ENCODE measurements around the gene DOCK4.

Gene DOCK4

GRCh38 chr7:112020800-112021199 is 185.4 kb downstream of the DOCK4 start:
- no peaks in the 10 kb centered on the region for H3K4me1 ChIP-seq (ENCODE audit: control insufficient read depth, insufficient read depth, low read length)
- no peaks in the 10 kb centered on the region for H3K36me3 ChIP-seq (ENCODE audit: control insufficient read depth, insufficient read depth, low read length)
- no peaks in the 10 kb centered on the region for H3K27me3 ChIP-seq (ENCODE audit: control insufficient read depth, insufficient read depth, low read length)
- no peaks in the 10 kb centered on the region for H3K9me3 ChIP-seq (ENCODE audit: control insufficient read depth, insufficient read depth, low read length)
- H3K9ac ChIP-seq (ENCODE audit: low read depth, low read length): no peak overlapping the region
- no peak overlapping the region for H3K4me3 ChIP-seq (ENCODE audit: low read depth, low read length)

DNA sequence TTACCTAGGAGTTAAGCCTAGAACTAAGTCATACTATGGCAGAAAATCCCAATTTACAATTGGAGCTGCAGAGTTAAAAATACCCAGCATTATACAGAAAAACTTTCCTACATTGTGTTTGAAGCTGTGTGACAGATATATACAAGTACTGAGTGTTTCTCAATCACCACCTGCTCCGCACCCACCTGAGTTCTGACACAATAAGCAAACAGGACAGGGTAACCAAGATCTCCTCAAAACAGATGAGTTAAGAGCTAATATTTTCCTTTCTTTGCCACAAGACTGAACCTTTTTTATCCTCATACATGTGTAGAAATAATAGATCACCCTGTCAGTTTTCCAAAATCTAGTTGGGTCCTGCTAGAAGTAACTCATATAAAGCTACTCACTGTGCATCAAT is 186.3 kb downstream of the DOCK4 start:
- Histone ChIP-seq H3K9me3 (ENCODE audit: control insufficient read depth, insufficient read depth, low read length) (no peaks in the 10 kb centered on the region), H3K4me1 (ENCODE audit: control insufficient read depth, insufficient read depth, low read length) (no peaks in the 10 kb centered on the region), H3K36me3 (ENCODE audit: control insufficient read depth, insufficient read depth, low read length) (no peaks in the 10 kb centered on the region), H3K9ac (ENCODE audit: low read depth, low read length) (no peak overlapping the region), H3K27me3 (ENCODE audit: control insufficient read depth, insufficient read depth, low read length) (no peaks in the 10 kb centered on the region), H3K4me3 (ENCODE audit: low read depth, low read length) (no peak overlapping the region)

DNA sequence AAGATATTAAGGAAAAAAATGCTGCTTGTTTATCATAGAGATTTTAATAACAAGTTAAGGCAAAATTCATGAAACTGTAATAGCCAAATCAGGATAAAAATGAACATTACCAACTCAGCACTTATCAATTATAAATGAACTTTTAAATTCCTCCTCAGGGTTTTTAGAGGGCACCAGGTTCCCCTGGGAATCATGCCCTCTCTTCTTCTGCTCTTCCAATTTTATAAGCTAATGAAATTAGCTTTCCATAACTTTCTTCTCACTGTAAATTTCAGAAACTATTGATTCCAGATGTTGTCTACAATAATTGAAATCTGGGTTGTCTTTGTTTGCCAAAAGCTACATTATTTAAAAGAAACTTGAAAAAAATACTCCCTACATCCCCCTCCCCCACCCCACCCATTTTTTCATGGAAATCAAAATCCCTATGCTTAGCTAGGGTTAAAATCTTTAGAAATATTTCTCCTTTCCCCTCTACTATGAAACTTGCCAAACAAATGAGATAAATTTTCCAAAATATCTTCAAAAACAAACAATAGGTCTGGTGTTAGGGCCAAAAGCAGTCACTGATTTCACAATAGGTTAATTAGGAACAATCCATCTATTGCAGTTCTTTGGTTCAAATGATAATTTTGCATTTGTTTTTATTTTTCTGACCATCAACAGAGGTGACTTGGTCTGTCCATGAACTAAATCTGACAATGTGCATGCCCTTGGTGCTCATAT is 187.7 kb downstream of the DOCK4 start:
- no peak overlapping the region for H3K9ac ChIP-seq (ENCODE audit: low read depth, low read length)
- H3K4me3 ChIP-seq (ENCODE audit: low read depth, low read length): no peak overlapping the region
- no peaks in the 10 kb centered on the region for H3K4me1 ChIP-seq (ENCODE audit: control insufficient read depth, insufficient read depth, low read length)
- no peaks in the 10 kb centered on the region for H3K36me3 ChIP-seq (ENCODE audit: control insufficient read depth, insufficient read depth, low read length)
- no peaks in the 10 kb centered on the region for H3K27me3 ChIP-seq (ENCODE audit: control insufficient read depth, insufficient read depth, low read length)
- no peaks in the 10 kb centered on the region for H3K9me3 ChIP-seq (ENCODE audit: control insufficient read depth, insufficient read depth, low read length)

GRCh38 chr7:112015146-112015545 is 191.1 kb downstream of the DOCK4 start:
- H3K36me3 ChIP-seq (ENCODE audit: control insufficient read depth, insufficient read depth, low read length): no peaks in the 10 kb centered on the region
- no peak overlapping the region for H3K9ac ChIP-seq (ENCODE audit: low read depth, low read length)
- no peaks in the 10 kb centered on the region for H3K27me3 ChIP-seq (ENCODE audit: control insufficient read depth, insufficient read depth, low read length)
- H3K4me3 ChIP-seq (ENCODE audit: low read depth, low read length): no peak overlapping the region
- no peaks in the 10 kb centered on the region for H3K9me3 ChIP-seq (ENCODE audit: control insufficient read depth, insufficient read depth, low read length)
- no peaks in the 10 kb centered on the region for H3K4me1 ChIP-seq (ENCODE audit: control insufficient read depth, insufficient read depth, low read length)

DNA sequence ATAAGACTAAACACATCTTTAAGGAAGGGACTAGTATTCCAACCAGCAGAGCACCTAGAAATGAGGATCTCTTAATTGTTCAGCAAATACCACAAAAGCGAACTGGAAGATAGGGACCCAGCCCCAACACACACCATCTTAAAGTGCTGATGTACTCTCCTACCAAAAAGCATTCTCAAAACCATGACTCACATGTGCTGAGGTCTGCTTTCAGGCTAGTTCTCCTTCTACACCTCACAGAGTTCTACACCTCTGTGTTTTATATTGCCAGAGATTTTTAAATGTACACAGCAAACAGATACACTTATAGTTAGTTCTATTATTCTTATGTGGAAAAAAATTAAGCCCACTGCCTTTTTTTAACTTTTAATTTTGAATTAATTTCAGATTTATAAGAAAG is 191.9 kb downstream of the DOCK4 start:
- H3K4me1 ChIP-seq (ENCODE audit: control insufficient read depth, insufficient read depth, low read length): no peaks in the 10 kb centered on the region
- H3K4me3 ChIP-seq (ENCODE audit: low read depth, low read length): no peak overlapping the region
- H3K27me3 ChIP-seq (ENCODE audit: control insufficient read depth, insufficient read depth, low read length): no peaks in the 10 kb centered on the region
- H3K9ac ChIP-seq (ENCODE audit: low read depth, low read length): no peak overlapping the region
- H3K9me3 ChIP-seq (ENCODE audit: control insufficient read depth, insufficient read depth, low read length): no peaks in the 10 kb centered on the region
- H3K36me3 ChIP-seq (ENCODE audit: control insufficient read depth, insufficient read depth, low read length): no peaks in the 10 kb centered on the region

- H3K36me3 ChIP-seq (ENCODE audit: control insufficient read depth, insufficient read depth, low read length): no peaks in the 10 kb centered on the region
- H3K27me3 ChIP-seq (ENCODE audit: control insufficient read depth, insufficient read depth, low read length): no peaks in the 10 kb centered on the region
Measured at GRCh38 chr7:112013274-112013673, 192.9 kb downstream of the DOCK4 start.

DNA sequence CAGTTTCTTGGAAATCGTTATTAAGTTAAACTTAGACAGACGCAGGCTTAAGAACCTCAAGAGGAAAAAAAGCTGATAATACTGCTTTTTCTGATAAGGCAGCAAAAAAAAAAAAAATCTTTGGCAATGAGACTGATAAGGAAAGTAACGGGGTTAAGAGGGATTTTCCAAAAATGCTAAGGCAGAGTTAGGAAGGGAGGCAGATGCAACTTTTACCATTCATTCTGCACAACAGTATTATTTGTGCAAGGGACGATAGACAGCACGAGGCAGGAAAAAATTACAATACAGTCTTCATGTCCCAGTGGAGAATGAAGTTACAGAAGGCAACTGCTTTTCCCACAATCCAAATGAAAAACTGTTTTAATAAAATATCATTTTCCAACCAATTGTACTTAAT is 194.0 kb downstream of the DOCK4 start:
- Histone ChIP-seq H3K9ac (ENCODE audit: low read depth, low read length) (no peak overlapping the region), H3K4me1 (ENCODE audit: control insufficient read depth, insufficient read depth, low read length) (no peaks in the 10 kb centered on the region), H3K36me3 (ENCODE audit: control insufficient read depth, insufficient read depth, low read length) (no peaks in the 10 kb centered on the region), H3K27me3 (ENCODE audit: control insufficient read depth, insufficient read depth, low read length) (no peaks in the 10 kb centered on the region), H3K9me3 (ENCODE audit: control insufficient read depth, insufficient read depth, low read length) (no peaks in the 10 kb centered on the region), H3K4me3 (ENCODE audit: low read depth, low read length) (no peak overlapping the region)

More at GRCh38 chr7:112013274-112013673, 192.9 kb downstream of the DOCK4 start:
- H3K4me1 ChIP-seq (ENCODE audit: control insufficient read depth, insufficient read depth, low read length): no peaks in the 10 kb centered on the region
- no peak overlapping the region for H3K4me3 ChIP-seq (ENCODE audit: low read depth, low read length)
- H3K9me3 ChIP-seq (ENCODE audit: control insufficient read depth, insufficient read depth, low read length): no peaks in the 10 kb centered on the region
- H3K9ac ChIP-seq (ENCODE audit: low read depth, low read length): no peak overlapping the region

GRCh38 chr7:112010994-112011393 is 195.2 kb downstream of the DOCK4 start:
- Histone ChIP-seq H3K9me3 (ENCODE audit: control insufficient read depth, insufficient read depth, low read length) (no peaks in the 10 kb centered on the region), H3K4me1 (ENCODE audit: control insufficient read depth, insufficient read depth, low read length) (no peaks in the 10 kb centered on the region), H3K27me3 (ENCODE audit: control insufficient read depth, insufficient read depth, low read length) (no peaks in the 10 kb centered on the region), H3K9ac (ENCODE audit: low read depth, low read length) (no peak overlapping the region), H3K4me3 (ENCODE audit: low read depth, low read length) (no peak overlapping the region), H3K36me3 (ENCODE audit: control insufficient read depth, insufficient read depth, low read length) (no peaks in the 10 kb centered on the region)

- H3K9ac ChIP-seq (ENCODE audit: low read depth, low read length): no peak overlapping the region
- no peak overlapping the region for H3K4me3 ChIP-seq (ENCODE audit: low read depth, low read length)
- H3K9me3 ChIP-seq (ENCODE audit: control insufficient read depth, insufficient read depth, low read length): no peaks in the 10 kb centered on the region
- no peaks in the 10 kb centered on the region for H3K4me1 ChIP-seq (ENCODE audit: control insufficient read depth, insufficient read depth, low read length)
- H3K27me3 ChIP-seq (ENCODE audit: control insufficient read depth, insufficient read depth, low read length): no peaks in the 10 kb centered on the region
- no peaks in the 10 kb centered on the region for H3K36me3 ChIP-seq (ENCODE audit: control insufficient read depth, insufficient read depth, low read length)
Measured at GRCh38 chr7:112010109-112010508, 196.1 kb downstream of the DOCK4 start.

DNA sequence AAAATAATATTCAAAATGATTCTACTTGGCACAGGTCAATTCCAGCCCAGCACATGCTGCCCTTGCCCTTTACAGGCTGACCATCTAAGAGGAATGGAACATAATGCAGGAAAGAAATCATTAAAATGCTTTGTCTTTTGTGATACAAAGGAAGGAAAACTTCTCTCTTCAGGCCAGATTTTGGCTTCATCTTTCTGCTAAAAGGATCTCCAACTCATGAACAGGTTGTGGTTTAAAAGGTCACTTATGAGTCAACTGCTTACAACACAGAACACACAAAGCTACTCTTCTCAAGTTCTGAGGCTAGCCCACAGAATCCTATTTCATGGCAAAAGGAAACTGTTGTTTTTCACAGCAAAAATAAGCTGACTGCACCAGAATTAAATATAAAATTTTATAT is 197.1 kb downstream of the DOCK4 start:
- H3K9me3 ChIP-seq (ENCODE audit: control insufficient read depth, insufficient read depth, low read length): no peaks in the 10 kb centered on the region
- H3K27me3 ChIP-seq (ENCODE audit: control insufficient read depth, insufficient read depth, low read length): no peaks in the 10 kb centered on the region
- H3K4me1 ChIP-seq (ENCODE audit: control insufficient read depth, insufficient read depth, low read length): no peaks in the 10 kb centered on the region
- H3K4me3 ChIP-seq (ENCODE audit: low read depth, low read length): no peak overlapping the region
- no peaks in the 10 kb centered on the region for H3K36me3 ChIP-seq (ENCODE audit: control insufficient read depth, insufficient read depth, low read length)
- H3K9ac ChIP-seq (ENCODE audit: low read depth, low read length): no peak overlapping the region

GRCh38 chr7:112007185-112007584 is 199.0 kb downstream of the DOCK4 start:
- Histone ChIP-seq H3K4me1 (ENCODE audit: control insufficient read depth, insufficient read depth, low read length) (no peaks in the 10 kb centered on the region), H3K27me3 (ENCODE audit: control insufficient read depth, insufficient read depth, low read length) (no peaks in the 10 kb centered on the region), H3K36me3 (ENCODE audit: control insufficient read depth, insufficient read depth, low read length) (no peaks in the 10 kb centered on the region), H3K9ac (ENCODE audit: low read depth, low read length) (no peak overlapping the region), H3K4me3 (ENCODE audit: low read depth, low read length) (no peak overlapping the region), H3K9me3 (ENCODE audit: control insufficient read depth, insufficient read depth, low read length) (no peaks in the 10 kb centered on the region)

DNA sequence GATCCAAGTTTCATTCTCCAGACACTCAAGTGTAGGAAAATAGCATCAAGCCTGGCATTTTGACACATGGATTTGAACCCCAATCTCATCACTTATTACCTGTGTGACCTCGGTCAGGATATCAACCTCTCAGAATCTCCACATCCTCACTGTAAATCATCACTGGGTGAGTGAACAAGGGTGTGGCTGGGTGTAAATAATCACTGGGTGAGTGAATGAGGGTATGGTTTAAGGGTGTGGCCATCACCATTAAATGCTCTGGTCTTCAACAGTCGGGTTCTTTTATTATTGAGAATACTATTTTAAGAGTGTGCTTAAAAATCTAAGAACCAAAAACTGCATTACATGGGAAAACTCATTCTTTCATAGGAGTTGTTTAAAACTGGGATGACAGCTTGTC is 200.1 kb downstream of the DOCK4 start:
- no peaks in the 10 kb centered on the region for H3K4me1 ChIP-seq (ENCODE audit: control insufficient read depth, insufficient read depth, low read length)

More for the DNA sequence above, 200.1 kb downstream of the DOCK4 start:
- no peaks in the 10 kb centered on the region for H3K27me3 ChIP-seq (ENCODE audit: control insufficient read depth, insufficient read depth, low read length)
- H3K9me3 ChIP-seq (ENCODE audit: control insufficient read depth, insufficient read depth, low read length): no peaks in the 10 kb centered on the region
- H3K36me3 ChIP-seq (ENCODE audit: control insufficient read depth, insufficient read depth, low read length): no peaks in the 10 kb centered on the region
- no peak overlapping the region for H3K4me3 ChIP-seq (ENCODE audit: low read depth, low read length)
- H3K9ac ChIP-seq (ENCODE audit: low read depth, low read length): no peak overlapping the region
